H1 (cell line): ENCODE results near the gene NTRK1. TPM values are rescaled to one million over a fixed set of nuclear protein-coding genes. Genes with fewer than 3 reads are reported as not detected.

Experiments used
- CTCF ChIA-PET: fragments of 300-600 bp; sonication (Branson Sonifier 250); formaldehyde crosslinking; loops from one replicate; lab custom pipeline; 2021; ENCODE audit not compliant: partially characterized antibody; lab: Charles Lee
- POLR2A ChIA-PET: fragments of 300-600 bp; sonication (Branson Sonifier 250); formaldehyde crosslinking; loops from one replicate; lab custom pipeline; 2021; ENCODE audit warnings: inconsistent platforms; ENCODE audit not compliant: partially characterized antibody; lab: Charles Lee
- DNase-seq, 2 experiments: peaks; one replicate each; pipeline versions ENCODE4 v3.0.0 to v3.0.0-alpha.2; 2010 to 2022; ENCODE audit warnings: low spot score in 2 of 2, low read depth in 1 of 2, mixed read lengths in 1 of 2
- FAIRE-seq: peaks from 2 replicates; lab custom pipeline; 2011; peaks lifted over from hg19 to GRCh38; lab: Jason Lieb, UNC
- H2AFZ ChIP-seq: 2 replicates; pipeline ENCODE4 v1.8.1; 2012; ENCODE audit warnings: low read length, inconsistent platforms
- H2AK5ac ChIP-seq: 2 replicates; pipeline ENCODE4 v1.6.1; 2013; ENCODE audit warnings: low read depth, low read length
- H2BK120ac ChIP-seq: replicated peaks from 2 replicates; pipeline ENCODE3; 2013; ENCODE audit warnings: low read depth, low read length, inconsistent platforms
- H2BK12ac ChIP-seq: 2 replicates; pipeline ENCODE4 v1.6.1; 2013; ENCODE audit warnings: low read depth, low read length
- H2BK15ac ChIP-seq: 2 replicates; pipeline ENCODE4 v1.6.1; 2013; ENCODE audit warnings: low read length
- H2BK20ac ChIP-seq: 2 replicates; pipeline ENCODE4 v1.6.1; 2013; ENCODE audit warnings: low read length
- H2BK5ac ChIP-seq: 2 replicates; pipeline ENCODE4 v1.6.1; 2013; ENCODE audit warnings: low read depth, low read length
- H3K14ac ChIP-seq: 2 replicates; pipeline ENCODE4 v1.6.1; 2013; ENCODE audit warnings: inconsistent platforms; ENCODE audit not compliant: insufficient read length
- H3K18ac ChIP-seq: 2 replicates; pipeline ENCODE4 v1.6.1; 2013; ENCODE audit warnings: low read length; ENCODE audit errors: extremely low read depth
- H3K23ac ChIP-seq: 2 replicates; pipeline ENCODE4 v1.6.1; 2013; ENCODE audit warnings: inconsistent platforms; ENCODE audit not compliant: insufficient read length
- H3K23me2 ChIP-seq: 2 replicates; pipeline ENCODE4 v1.6.1; 2013; ENCODE audit warnings: low read depth, low read length
- H3K27ac ChIP-seq: 2 replicates; pipeline ENCODE4 v1.6.1; 2011; ENCODE audit warnings: low read depth, low read length, inconsistent platforms
- H3K27me3 ChIP-seq, 4 experiments: replicated peaks in 1 of 4; 1 replicate in 1 of 4; 2 replicates in 3 of 4; pipeline versions ENCODE4 v1.6.1 to v1.8.1; 2011 to 2013; ENCODE audit warnings: low read length in 3 of 4, mild to moderate bottlenecking in 3 of 4, inconsistent platforms in 2 of 4, mixed read lengths in 2 of 4, moderate library complexity in 1 of 4; ENCODE audit not compliant: control insufficient read depth in 3 of 4, insufficient read depth in 3 of 4; ENCODE audit errors: extremely low read depth in 1 of 4
- H3K36me3 ChIP-seq, 4 experiments: 2 replicates each; pipeline versions ENCODE4 v1.6.1 to v1.8.1; 2011 to 2013; ENCODE audit warnings: mild to moderate bottlenecking in 4 of 4, low read length in 3 of 4, moderate library complexity in 2 of 4, control low read depth in 1 of 4, inconsistent platforms in 1 of 4; ENCODE audit not compliant: insufficient read depth in 4 of 4, control insufficient read depth in 2 of 4
- H3K4ac ChIP-seq: replicated peaks from 2 replicates; pipeline ENCODE3; 2013; ENCODE audit warnings: low read length, low read depth, mixed read lengths, inconsistent platforms; ENCODE audit not compliant: insufficient read length
- H3K4me1 ChIP-seq, 4 experiments: replicated peaks in 1 of 4; 1 replicate in 1 of 4; 2 replicates in 3 of 4; pipeline versions ENCODE4 v1.6.1 to v1.8.1; 2011 to 2013; ENCODE audit warnings: low read length in 3 of 4, inconsistent platforms in 2 of 4, mixed read lengths in 1 of 4; ENCODE audit not compliant: insufficient read depth in 4 of 4, control insufficient read depth in 3 of 4
- H3K4me2 ChIP-seq, 2 experiments: 2 replicates each; pipeline versions ENCODE4 v1.6.1 to v1.8.1; 2011 to 2013; ENCODE audit warnings: low read depth in 2 of 2, low read length in 2 of 2, control low read depth in 1 of 2, inconsistent platforms in 1 of 2, mild to moderate bottlenecking in 1 of 2; ENCODE audit not compliant: insufficient read depth in 1 of 2
- H3K4me3 ChIP-seq, 4 experiments: fragments of 200-600, 300-600 bp in 1 of 4; sonication (generic), shearing (Covaris generic), sonication (Bioruptor Twin) in 1 of 4; 2 replicates each; pipeline versions ENCODE4 v1.5.1 to v1.8.1; 2011 to 2016; ENCODE audit warnings: low read length in 4 of 4, low read depth in 3 of 4, control low read depth in 2 of 4, inconsistent platforms in 2 of 4, mild to moderate bottlenecking in 2 of 4, mixed read lengths in 1 of 4, moderate library complexity in 1 of 4; ENCODE audit not compliant: insufficient read depth in 2 of 4; ENCODE audit errors: extremely low read depth in 1 of 4
- H3K56ac ChIP-seq: replicated peaks from 2 replicates; pipeline ENCODE3; 2013; ENCODE audit warnings: low read depth, mild to moderate bottlenecking, mixed read lengths, low read length, inconsistent platforms; ENCODE audit not compliant: insufficient read length
- H3K79me1 ChIP-seq: 2 replicates; pipeline ENCODE4 v1.6.1; 2013; ENCODE audit warnings: low read depth, low read length, control low read depth
- H3K79me2 ChIP-seq, 2 experiments: 2 replicates each; pipeline versions ENCODE4 v1.6.1 to v1.8.1; 2012 to 2013; ENCODE audit warnings: low read length in 2 of 2, mild to moderate bottlenecking in 2 of 2, inconsistent platforms in 1 of 2; ENCODE audit not compliant: insufficient read depth in 2 of 2, control insufficient read depth in 1 of 2
- H3K9ac ChIP-seq, 4 experiments: replicated peaks in 1 of 4; 1 replicate in 1 of 4; 2 replicates in 3 of 4; pipeline versions ENCODE4 v1.6.1 to v1.8.1; 2011 to 2013; ENCODE audit warnings: low read depth in 3 of 4, low read length in 3 of 4, control low read depth in 2 of 4, mild to moderate bottlenecking in 2 of 4, moderate library complexity in 2 of 4, inconsistent platforms in 1 of 4; ENCODE audit errors: extremely low read depth in 1 of 4
- H3K9me3 ChIP-seq, 2 experiments: 2 replicates each; pipeline versions ENCODE4 v1.6.1 to v1.8.1; 2012 to 2013; ENCODE audit warnings: mild to moderate bottlenecking in 2 of 2, moderate library complexity in 2 of 2, control low read depth in 1 of 2, inconsistent platforms in 1 of 2, low read depth in 1 of 2, low read length in 1 of 2, mixed read lengths in 1 of 2; ENCODE audit not compliant: insufficient read depth in 2 of 2
- H4K20me1 ChIP-seq, 2 experiments: replicated peaks in 1 of 2; 2 replicates each; pipeline versions ENCODE3 to v1.8.1; 2011 to 2013; ENCODE audit warnings: inconsistent platforms in 2 of 2, low read length in 2 of 2, mild to moderate bottlenecking in 1 of 2; ENCODE audit not compliant: insufficient read depth in 2 of 2, control insufficient read depth in 1 of 2
- H4K5ac ChIP-seq: 2 replicates; pipeline ENCODE4 v1.6.1; 2013; ENCODE audit warnings: low read length, low read depth, mixed read lengths, inconsistent platforms; ENCODE audit not compliant: insufficient read length
- H4K8ac ChIP-seq: 2 replicates; pipeline ENCODE4 v1.8.0; 2013; ENCODE audit warnings: mild to moderate bottlenecking, moderate library complexity, low read length, inconsistent platforms; ENCODE audit not compliant: insufficient read depth; ENCODE audit errors: extremely low read depth
- H4K91ac ChIP-seq: replicated peaks from 2 replicates; pipeline ENCODE3; 2013; ENCODE audit warnings: low read length, mixed read lengths, inconsistent platforms; ENCODE audit not compliant: insufficient read length
- CBX5 ChIP-seq: fragments of 300-800, 300-1000 bp; sonication (generic); IDR thresholded peaks from 2 replicates; pipeline ENCODE4 v1.7.1; 2016; ENCODE audit warnings: antibody characterized with exemption, low read length, low read depth
- CHD2 ChIP-seq: IDR thresholded peaks from 2 replicates; pipeline ENCODE4 v1.6.1; 2012; ENCODE audit warnings: low read length, improper control_type of control experiment
- KDM1A ChIP-seq: fragments of 200-600, 300-600 bp; sonication (generic); IDR thresholded peaks from 2 replicates; pipeline ENCODE4 v1.7.1; 2016; ENCODE audit warnings: mild to moderate bottlenecking, low read length, borderline replicate concordance
- WGBS, 2 experiments: shearing (Covaris generic) in 1 of 2; methylation state at CpG; one replicate each; pipeline versions ENCODE4 v1.1.6 to v1.1.7; 2013 to 2015; ENCODE audit warnings: low lambda C conversion rate in 2 of 2, mixed read lengths in 2 of 2, inconsistent platforms in 1 of 2, low coverage in 1 of 2, missing lambda C conversion rate in 1 of 2; ENCODE audit not compliant: insufficient replicate concordance in 2 of 2, insufficient coverage in 1 of 2, insufficient read length in 1 of 2; ENCODE audit errors: extremely low coverage in 1 of 2, missing lambda C conversion rate in 1 of 2; 5-methylcytosine and 5-hydroxymethylcytosine counted together
- polyA plus RNA-seq, 7 experiments: library from polyadenylated mRNA; depleted of rRNA in 3 of 7; stranded (reverse) in 5 of 7; unstranded in 2 of 7; fragments of >200 nt in 5 of 7; fragments of 200-250 nt in 2 of 7; gene quantifications; 1 replicate in 5 of 7; 2 replicates in 1 of 7; 4 replicates in 1 of 7; pipeline versions ENCODE4 v1.2.1 to v1.2.3, GENCODE V29; 2011 to 2013; ENCODE audit warnings: missing spikeins in 2 of 7, mixed read lengths in 2 of 7
- total RNA-seq: library from RNA; stranded (reverse); fragmentation: NEBNext Ultra II Directional; extraction: Animal tissue kit (Norgen Biotek cat#: 25700); gene quantifications from 2 replicates; pipeline ENCODE4 v1.2.1, GENCODE V29; 2021

NTRK1 gene
- total and polyA plus RNA-seq, 2 of the 8 experiments (the other 6 are each of a cell fraction or from before 2014, with no cell fraction given), result 0.12 to 0.24 TPM

DNA sequence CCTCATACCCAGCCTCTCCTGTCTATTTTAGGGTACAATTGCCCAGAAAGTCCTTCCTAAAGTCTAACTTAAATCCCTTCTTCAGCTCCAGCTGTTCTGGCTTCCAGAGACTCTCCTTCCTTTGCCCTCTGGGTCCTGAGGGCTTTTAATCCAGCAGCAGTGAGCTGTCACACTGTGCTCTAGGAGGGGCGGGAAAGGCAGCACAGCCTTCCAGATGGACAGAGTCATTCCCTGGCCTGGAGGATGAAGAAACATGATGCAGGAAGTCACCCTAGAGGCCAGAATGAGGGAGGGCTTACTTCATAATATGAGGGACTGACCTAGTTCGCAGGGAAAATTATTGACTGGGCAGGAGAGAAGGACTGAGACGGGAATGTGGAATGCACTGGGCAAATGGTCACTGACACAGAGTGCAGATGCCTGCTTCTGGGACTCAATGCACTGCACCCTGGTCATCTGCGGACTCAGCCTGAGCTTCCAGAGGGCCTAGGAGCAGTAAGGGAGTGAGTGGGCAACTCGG lies 45.3 kb upstream of the NTRK1 start:
- no peak overlapping the region for H2AFZ ChIP-seq
- ChIA-PET POLR2A (interaction anchor here (0.6 kb wide), 1 partner anchor 44 kb away, joined by 3 read pairs; no protein-coding TSS in a partner anchor), CTCF (interaction anchor here (0.8 to 31.8 kb wide), 7 partner anchors 16 to 69 kb away, joined by 3 to 491 read pairs (median 6); partner anchors contain the start of genes INSRR and NTRK1)
- no peak overlapping the region for H3K4ac ChIP-seq
- no peak overlapping the region for H4K5ac ChIP-seq
- H3K14ac ChIP-seq, result no peak overlapping the region
- DNase-seq, result no peak
- TF ChIP-seq KDM1A, result peak; percentile 56; the same call in 1 of the 2 replicates
- no peak for TF ChIP-seq CHD2
- no peak for TF ChIP-seq CBX5
- no peaks in the 10 kb centered on the region for H3K79me2 ChIP-seq
- H3K27ac ChIP-seq, result no peak overlapping the region
- FAIRE-seq, result no peak
- no peak overlapping the region for H2BK5ac ChIP-seq
- WGBS, 2 experiments, result 74% methylated on average over 5 of the region's 5 CpGs; no CpG with 5 or more reads in 1 of the 2 experiments
- H3K9ac ChIP-seq, result no peak overlapping the region
- H4K20me1 ChIP-seq, result no peaks in the 10 kb centered on the region
- 0 out of 2 replicates have a peak overlapping the region, but pooled peaks have one; percentile 53 for H2BK15ac ChIP-seq
- H3K9me3 ChIP-seq, result no peaks in the 10 kb centered on the region
- no peaks in the 10 kb centered on the region for H3K79me1 ChIP-seq
- peaks cover 0 to 11% (median 5%) of the 10 kb centered on the region in 4 experiments; a peak in 6 of 7 replicates for H3K4me1 ChIP-seq
- H2BK120ac ChIP-seq, result no peak overlapping the region
- H3K36me3 ChIP-seq, result no peaks in the 10 kb centered on the region
- H2AK5ac ChIP-seq, result 0 out of 2 replicates have a peak overlapping the region, but pooled peaks have one; percentile 58
- peaks cover 2% of the 10 kb centered on the region; the same call in 1 of the 2 replicates for H3K23me2 ChIP-seq
- peaks cover 1 to 48% (median 42%) of the 10 kb centered on the region in 4 experiments for H3K27me3 ChIP-seq
- H3K56ac ChIP-seq, result no peak overlapping the region
- H3K23ac ChIP-seq, result no peak overlapping the region
- H3K18ac ChIP-seq, result no peak overlapping the region
- peak overlapping the region; percentile 75; the same call in 1 of the 2 replicates for H2BK12ac ChIP-seq
- H4K91ac ChIP-seq, result no peak overlapping the region
- H2BK20ac ChIP-seq, result no peak overlapping the region
- no peak overlapping the region; the same call in 1 of the 2 replicates for H4K8ac ChIP-seq
- H3K4me2 ChIP-seq, result no peak overlapping the region
- H3K4me3 ChIP-seq, result no peak overlapping the region
